ENCODE data around the gene ITIH1.

ITIH1 gene

GRCh38 chr3:52809662-52810377 is 32.4 kb downstream of the ITIH1 start:
- no peak for DNase-seq (ENCODE audit: insufficient read length, low spot score)
- no peak for FAIRE-seq
- TF ChIP-seq POLR2AphosphoS5 (IDR thresholded peaks at IDR 0.05; ENCODE audit: low read depth, low read length) (no peak), POU2F2 (IDR thresholded peaks at IDR 0.05; ENCODE audit: low read depth, low read length) (no peak), PAX5 (IDR thresholded peaks at IDR 0.05; ENCODE audit: insufficient read depth, low read length, severe bottlenecking) (no peak), POLR2A (IDR thresholded peaks at IDR 0.05; ENCODE audit: low read depth, low read length) (no peak), TAF1 (IDR thresholded peaks at IDR 0.05; ENCODE audit: low read depth, low read length) (no peak), SPI1 (IDR thresholded peaks at IDR 0.05; ENCODE audit: low read depth, low read length) (no peak)

- FAIRE-seq (no peak), DNase-seq (ENCODE audit: insufficient read length, low spot score) (no peak)
- TF ChIP-seq POU2F2 (IDR thresholded peaks at IDR 0.05; ENCODE audit: low read depth, low read length) (no peak), POLR2AphosphoS5 (IDR thresholded peaks at IDR 0.05; ENCODE audit: low read depth, low read length) (no peak), TAF1 (IDR thresholded peaks at IDR 0.05; ENCODE audit: low read depth, low read length) (no peak), PAX5 (IDR thresholded peaks at IDR 0.05; ENCODE audit: insufficient read depth, low read length, severe bottlenecking) (no peak), POLR2A (IDR thresholded peaks at IDR 0.05; ENCODE audit: low read depth, low read length) (no peak), SPI1 (IDR thresholded peaks at IDR 0.05; ENCODE audit: low read depth, low read length) (no peak)
Measured at GRCh38 chr3:52810923-52811322, 33.5 kb downstream of the ITIH1 start.

- DNase-seq (ENCODE audit: insufficient read length, low spot score) (no peak), FAIRE-seq (no peak)
- TF ChIP-seq TAF1 (IDR thresholded peaks at IDR 0.05; ENCODE audit: low read depth, low read length) (no peak), POLR2A (IDR thresholded peaks at IDR 0.05; ENCODE audit: low read depth, low read length) (no peak), POLR2AphosphoS5 (IDR thresholded peaks at IDR 0.05; ENCODE audit: low read depth, low read length) (no peak), PAX5 (IDR thresholded peaks at IDR 0.05; ENCODE audit: insufficient read depth, low read length, severe bottlenecking) (no peak), POU2F2 (IDR thresholded peaks at IDR 0.05; ENCODE audit: low read depth, low read length) (no peak), SPI1 (IDR thresholded peaks at IDR 0.05; ENCODE audit: low read depth, low read length) (no peak)
Measured at GRCh38 chr3:52811452-52812011, 34.1 kb downstream of the ITIH1 start.

GRCh38 chr3:52813810-52814209 is 36.4 kb downstream of the ITIH1 start:
- no peak for DNase-seq (ENCODE audit: insufficient read length, low spot score)
- no peak for FAIRE-seq
- TF ChIP-seq POLR2A (IDR thresholded peaks at IDR 0.05; ENCODE audit: low read depth, low read length) (no peak), POLR2AphosphoS5 (IDR thresholded peaks at IDR 0.05; ENCODE audit: low read depth, low read length) (no peak), TAF1 (IDR thresholded peaks at IDR 0.05; ENCODE audit: low read depth, low read length) (no peak), SPI1 (IDR thresholded peaks at IDR 0.05; ENCODE audit: low read depth, low read length) (no peak), POU2F2 (IDR thresholded peaks at IDR 0.05; ENCODE audit: low read depth, low read length) (no peak), PAX5 (IDR thresholded peaks at IDR 0.05; ENCODE audit: insufficient read depth, low read length, severe bottlenecking) (no peak)

- FAIRE-seq (no peak), DNase-seq (ENCODE audit: insufficient read length, low spot score) (no peak)
- TF ChIP-seq POLR2AphosphoS5 (IDR thresholded peaks at IDR 0.05; ENCODE audit: low read depth, low read length) (no peak), SPI1 (IDR thresholded peaks at IDR 0.05; ENCODE audit: low read depth, low read length) (no peak), TAF1 (IDR thresholded peaks at IDR 0.05; ENCODE audit: low read depth, low read length) (no peak), PAX5 (IDR thresholded peaks at IDR 0.05; ENCODE audit: insufficient read depth, low read length, severe bottlenecking) (no peak), POU2F2 (IDR thresholded peaks at IDR 0.05; ENCODE audit: low read depth, low read length) (no peak), POLR2A (IDR thresholded peaks at IDR 0.05; ENCODE audit: low read depth, low read length) (no peak)
Measured at GRCh38 chr3:52816199-52816598, 38.8 kb downstream of the ITIH1 start.

- FAIRE-seq (no peak), DNase-seq (ENCODE audit: insufficient read length, low spot score) (no peak)
- no peak for TF ChIP-seq POLR2AphosphoS5 (IDR thresholded peaks at IDR 0.05; ENCODE audit: low read depth, low read length)
- TF ChIP-seq TAF1 (IDR thresholded peaks at IDR 0.05; ENCODE audit: low read depth, low read length) = no peak
- no peak for TF ChIP-seq POLR2A (IDR thresholded peaks at IDR 0.05; ENCODE audit: low read depth, low read length)
- no peak for TF ChIP-seq SPI1 (IDR thresholded peaks at IDR 0.05; ENCODE audit: low read depth, low read length)
- TF ChIP-seq POU2F2 (IDR thresholded peaks at IDR 0.05; ENCODE audit: low read depth, low read length) = no peak
- TF ChIP-seq PAX5 (IDR thresholded peaks at IDR 0.05; ENCODE audit: insufficient read depth, low read length, severe bottlenecking) = no peak
Measured at GRCh38 chr3:52816654-52817053, 39.3 kb downstream of the ITIH1 start.

- DNase-seq (ENCODE audit: insufficient read length, low spot score) (no peak), FAIRE-seq (no peak)
- TF ChIP-seq SPI1 (IDR thresholded peaks at IDR 0.05; ENCODE audit: low read depth, low read length) (no peak), POLR2A (IDR thresholded peaks at IDR 0.05; ENCODE audit: low read depth, low read length) (no peak), TAF1 (IDR thresholded peaks at IDR 0.05; ENCODE audit: low read depth, low read length) (no peak), PAX5 (IDR thresholded peaks at IDR 0.05; ENCODE audit: insufficient read depth, low read length, severe bottlenecking) (no peak), POLR2AphosphoS5 (IDR thresholded peaks at IDR 0.05; ENCODE audit: low read depth, low read length) (no peak), POU2F2 (IDR thresholded peaks at IDR 0.05; ENCODE audit: low read depth, low read length) (no peak)
Measured at GRCh38 chr3:52817221-52817620, 39.8 kb downstream of the ITIH1 start.

GRCh38 chr3:52817860-52818259 is 40.5 kb downstream of the ITIH1 start:
- no peak for FAIRE-seq
- TF ChIP-seq POU2F2 (IDR thresholded peaks at IDR 0.05; ENCODE audit: low read depth, low read length) (no peak), PAX5 (IDR thresholded peaks at IDR 0.05; ENCODE audit: insufficient read depth, low read length, severe bottlenecking) (no peak), SPI1 (IDR thresholded peaks at IDR 0.05; ENCODE audit: low read depth, low read length) (no peak), TAF1 (IDR thresholded peaks at IDR 0.05; ENCODE audit: low read depth, low read length) (no peak), POLR2A (IDR thresholded peaks at IDR 0.05; ENCODE audit: low read depth, low read length) (no peak), POLR2AphosphoS5 (IDR thresholded peaks at IDR 0.05; ENCODE audit: low read depth, low read length) (no peak)
- DNase-seq (ENCODE audit: insufficient read length, low spot score) = no peak

- DNase-seq (ENCODE audit: insufficient read length, low spot score) (no peak), FAIRE-seq (no peak)
- TF ChIP-seq SPI1 (IDR thresholded peaks at IDR 0.05; ENCODE audit: low read depth, low read length) (no peak), POLR2AphosphoS5 (IDR thresholded peaks at IDR 0.05; ENCODE audit: low read depth, low read length) (no peak), PAX5 (IDR thresholded peaks at IDR 0.05; ENCODE audit: insufficient read depth, low read length, severe bottlenecking) (no peak), POLR2A (IDR thresholded peaks at IDR 0.05; ENCODE audit: low read depth, low read length) (no peak), TAF1 (IDR thresholded peaks at IDR 0.05; ENCODE audit: low read depth, low read length) (no peak), POU2F2 (IDR thresholded peaks at IDR 0.05; ENCODE audit: low read depth, low read length) (no peak)
Measured at GRCh38 chr3:52819936-52820335, 42.5 kb downstream of the ITIH1 start.
